ENCODE results near the gene MICAL2. TPM values are rescaled to one million over a fixed set of nuclear protein-coding genes. Genes with fewer than 3 reads are reported as not detected.

The MICAL2 gene
- polyA plus RNA-seq, 2 of the 4 experiments (the other 2 are of a cell fraction) = 39.8 to 42.1 TPM

DNA sequence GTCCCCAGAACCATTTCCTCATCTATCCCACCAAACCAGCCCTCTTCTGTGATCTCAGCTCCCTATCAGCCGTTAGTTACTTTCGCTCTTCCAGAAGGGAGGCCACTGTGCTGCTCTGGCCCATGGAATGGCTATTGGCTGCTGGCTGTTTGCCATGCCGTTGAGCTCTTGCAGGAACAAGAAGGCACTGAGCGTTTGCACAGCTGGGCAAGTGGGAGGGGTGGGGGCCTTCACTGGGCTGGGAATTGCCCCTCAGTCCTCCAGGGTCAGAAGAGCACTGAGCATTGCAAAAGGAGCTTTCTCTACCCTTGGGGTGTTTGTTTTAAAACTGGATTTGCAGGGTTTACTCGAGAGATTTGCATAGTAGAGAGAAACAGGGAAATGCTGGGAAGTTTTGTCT lies 137.9 kb downstream of the MICAL2 start (continued):
- TF ChIP-seq, protein P1, sequence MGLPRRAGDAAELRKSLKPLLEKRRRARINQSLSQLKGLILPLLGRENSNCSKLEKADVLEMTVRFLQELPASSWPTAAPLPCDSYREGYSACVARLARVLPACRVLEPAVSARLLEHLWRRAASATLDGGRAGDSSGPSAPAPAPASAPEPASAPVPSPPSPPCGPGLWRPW (IDR thresholded peaks at IDR 0.05) = no peak
- TF ChIP-seq, protein P2, sequence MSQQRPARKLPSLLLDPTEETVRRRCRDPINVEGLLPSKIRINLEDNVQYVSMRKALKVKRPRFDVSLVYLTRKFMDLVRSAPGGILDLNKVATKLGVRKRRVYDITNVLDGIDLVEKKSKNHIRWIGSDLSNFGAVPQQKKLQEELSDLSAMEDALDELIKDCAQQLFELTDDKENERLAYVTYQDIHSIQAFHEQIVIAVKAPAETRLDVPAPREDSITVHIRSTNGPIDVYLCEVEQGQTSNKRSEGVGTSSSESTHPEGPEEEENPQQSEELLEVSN (IDR thresholded peaks at IDR 0.05; ENCODE audit: borderline replicate concordance, low read depth) = no peak
- no peak for TF ChIP-seq FOSB (CRISPR knock-in tag; IDR thresholded peaks at IDR 0.05)
- TF ChIP-seq CHD2 (IDR thresholded peaks at IDR 0.05; ENCODE audit: low read length, partially characterized antibody) = no peak
- TF ChIP-seq MAZ (IDR thresholded peaks at IDR 0.05; ENCODE audit: borderline replicate concordance, low read depth, low read length) = no peak
- TF ChIP-seq EHF (CRISPR knock-in tag; IDR thresholded peaks at IDR 0.05) = no peak
- no peak for TF ChIP-seq GATA3 (IDR thresholded peaks at IDR 0.05; ENCODE audit: borderline replicate concordance)
- TF ChIP-seq, protein P3, sequence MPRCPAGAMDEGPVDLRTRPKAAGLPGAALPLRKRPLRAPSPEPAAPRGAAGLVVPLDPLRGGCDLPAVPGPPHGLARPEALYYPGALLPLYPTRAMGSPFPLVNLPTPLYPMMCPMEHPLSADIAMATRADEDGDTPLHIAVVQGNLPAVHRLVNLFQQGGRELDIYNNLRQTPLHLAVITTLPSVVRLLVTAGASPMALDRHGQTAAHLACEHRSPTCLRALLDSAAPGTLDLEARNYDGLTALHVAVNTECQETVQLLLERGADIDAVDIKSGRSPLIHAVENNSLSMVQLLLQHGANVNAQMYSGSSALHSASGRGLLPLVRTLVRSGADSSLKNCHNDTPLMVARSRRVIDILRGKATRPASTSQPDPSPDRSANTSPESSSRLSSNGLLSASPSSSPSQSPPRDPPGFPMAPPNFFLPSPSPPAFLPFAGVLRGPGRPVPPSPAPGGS (IDR thresholded peaks at IDR 0.05) = no peak

DNA sequence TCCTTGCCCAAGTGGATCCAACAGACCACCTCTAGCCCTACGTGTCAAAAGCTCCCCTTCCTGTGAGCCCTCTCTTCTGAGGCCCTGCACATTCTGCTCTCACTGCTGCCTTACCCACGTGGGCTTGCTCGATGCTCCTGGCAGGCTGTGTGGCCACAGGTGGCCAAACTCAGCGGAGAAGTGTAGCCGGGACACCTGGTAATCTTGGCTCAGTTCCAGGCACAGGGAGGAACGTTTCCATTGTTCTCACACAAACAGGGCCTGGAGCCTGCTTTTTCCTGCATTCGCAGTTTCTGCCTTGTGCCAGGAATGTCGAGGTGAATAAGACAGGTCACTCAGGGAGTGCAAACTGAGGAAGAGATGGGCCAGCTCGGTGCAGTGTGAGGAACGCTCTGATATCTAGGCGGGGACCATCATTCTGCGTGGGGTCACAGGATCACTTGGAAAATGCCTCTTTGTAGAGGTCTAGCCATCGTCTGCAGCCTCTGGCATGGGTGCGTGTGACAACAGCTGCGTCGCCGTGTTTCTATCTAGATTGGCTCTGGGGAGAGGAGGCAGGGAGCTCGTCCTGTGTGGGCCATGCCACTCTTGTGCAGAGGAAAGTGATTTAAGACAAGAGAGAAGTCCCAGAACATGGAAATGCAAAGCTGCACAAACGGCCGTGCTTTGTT lies 139.3 kb downstream of the MICAL2 start:
- TF ChIP-seq TFCP2L1 (CRISPR knock-in tag; IDR thresholded peaks at IDR 0.05) (no peak), POLR2AphosphoS2 (conservative IDR thresholded peaks at IDR 0.05; ENCODE audit: low read length) (no peak), ZC3H11A (IDR thresholded peaks at IDR 0.05) (no peak), RCOR1 (IDR thresholded peaks at IDR 0.05; ENCODE audit: low read depth, low read length) (no peak), HDAC2 (IDR thresholded peaks at IDR 0.05) (no peak), BHLHE40 (IDR thresholded peaks at IDR 0.05; ENCODE audit: low read depth, low read length) (no peak), ESRRA (IDR thresholded peaks at IDR 0.05; ENCODE audit: borderline replicate concordance, low read length) (no peak), NPAS2 (CRISPR knock-in tag; IDR thresholded peaks at IDR 0.05; ENCODE audit: borderline replicate concordance) (no peak), RFX5 (IDR thresholded peaks at IDR 0.05) (no peak)
- TF ChIP-seq, protein P4, sequence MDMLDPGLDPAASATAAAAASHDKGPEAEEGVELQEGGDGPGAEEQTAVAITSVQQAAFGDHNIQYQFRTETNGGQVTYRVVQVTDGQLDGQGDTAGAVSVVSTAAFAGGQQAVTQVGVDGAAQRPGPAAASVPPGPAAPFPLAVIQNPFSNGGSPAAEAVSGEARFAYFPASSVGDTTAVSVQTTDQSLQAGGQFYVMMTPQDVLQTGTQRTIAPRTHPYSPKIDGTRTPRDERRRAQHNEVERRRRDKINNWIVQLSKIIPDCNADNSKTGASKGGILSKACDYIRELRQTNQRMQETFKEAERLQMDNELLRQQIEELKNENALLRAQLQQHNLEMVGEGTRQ (IDR thresholded peaks at IDR 0.05) = no peak
- TF ChIP-seq, protein P5, sequence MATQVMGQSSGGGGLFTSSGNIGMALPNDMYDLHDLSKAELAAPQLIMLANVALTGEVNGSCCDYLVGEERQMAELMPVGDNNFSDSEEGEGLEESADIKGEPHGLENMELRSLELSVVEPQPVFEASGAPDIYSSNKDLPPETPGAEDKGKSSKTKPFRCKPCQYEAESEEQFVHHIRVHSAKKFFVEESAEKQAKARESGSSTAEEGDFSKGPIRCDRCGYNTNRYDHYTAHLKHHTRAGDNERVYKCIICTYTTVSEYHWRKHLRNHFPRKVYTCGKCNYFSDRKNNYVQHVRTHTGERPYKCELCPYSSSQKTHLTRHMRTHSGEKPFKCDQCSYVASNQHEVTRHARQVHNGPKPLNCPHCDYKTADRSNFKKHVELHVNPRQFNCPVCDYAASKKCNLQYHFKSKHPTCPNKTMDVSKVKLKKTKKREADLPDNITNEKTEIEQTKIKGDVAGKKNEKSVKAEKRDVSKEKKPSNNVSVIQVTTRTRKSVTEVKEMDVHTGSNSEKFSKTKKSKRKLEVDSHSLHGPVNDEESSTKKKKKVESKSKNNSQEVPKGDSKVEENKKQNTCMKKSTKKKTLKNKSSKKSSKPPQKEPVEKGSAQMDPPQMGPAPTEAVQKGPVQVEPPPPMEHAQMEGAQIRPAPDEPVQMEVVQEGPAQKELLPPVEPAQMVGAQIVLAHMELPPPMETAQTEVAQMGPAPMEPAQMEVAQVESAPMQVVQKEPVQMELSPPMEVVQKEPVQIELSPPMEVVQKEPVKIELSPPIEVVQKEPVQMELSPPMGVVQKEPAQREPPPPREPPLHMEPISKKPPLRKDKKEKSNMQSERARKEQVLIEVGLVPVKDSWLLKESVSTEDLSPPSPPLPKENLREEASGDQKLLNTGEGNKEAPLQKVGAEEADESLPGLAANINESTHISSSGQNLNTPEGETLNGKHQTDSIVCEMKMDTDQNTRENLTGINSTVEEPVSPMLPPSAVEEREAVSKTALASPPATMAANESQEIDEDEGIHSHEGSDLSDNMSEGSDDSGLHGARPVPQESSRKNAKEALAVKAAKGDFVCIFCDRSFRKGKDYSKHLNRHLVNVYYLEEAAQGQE (IDR thresholded peaks at IDR 0.05) = no peak
- Histone ChIP-seq H3K4me3 (no peak overlapping the region), H3K27ac (no peak overlapping the region), H3K9me3 (no peaks in the 10 kb centered on the region), H3K4me1 (peaks cover 10% of the 10 kb centered on the region; the same call in 1 of the 3 replicates), H3K4me2 (no peak overlapping the region)
- ATAC-seq (no peak), DNase-seq (ENCODE audit: low read depth in 1 of 2, low spot score in 1 of 2) (no peak), FAIRE-seq (no peak)
- ChIA-PET POLR2A (no interaction called here), CTCF (interaction anchor here (0.7 to 1.7 kb wide), 7 partner anchors 9 to 37 kb away, joined by 3 to 9 read pairs (median 4); no protein-coding TSS in a partner anchor)
- 84% methylated on average over 20 of the region's 20 CpGs for WGBS (ENCODE audit: missing lambda C conversion rate)

Data from A549 (cell line).